DOHH2 (cell line): Measurements from ENCODE around the gene AVPR2.

Source experiments
- EZH2phosphoT487 ChIP-seq: fragments of 200-600 bp; sonication (generic); IDR thresholded peaks from 2 replicates; pipeline ENCODE4 v1.6.1; 2017; ENCODE audit warnings: borderline replicate concordance, mild to moderate bottlenecking, antibody characterized with exemption, low read length, moderate library complexity, mixed read lengths
- TF ChIP-seq, protein P1 (sequence below): fragments of 200-600 bp; sonication (generic); IDR thresholded peaks from one replicate; pipeline ENCODE4 v1.5.1; 2014; ENCODE audit warnings: antibody characterized with exemption, mild to moderate bottlenecking, low read depth, low read length; ENCODE audit not compliant: poor library complexity, severe bottlenecking

DNA sequence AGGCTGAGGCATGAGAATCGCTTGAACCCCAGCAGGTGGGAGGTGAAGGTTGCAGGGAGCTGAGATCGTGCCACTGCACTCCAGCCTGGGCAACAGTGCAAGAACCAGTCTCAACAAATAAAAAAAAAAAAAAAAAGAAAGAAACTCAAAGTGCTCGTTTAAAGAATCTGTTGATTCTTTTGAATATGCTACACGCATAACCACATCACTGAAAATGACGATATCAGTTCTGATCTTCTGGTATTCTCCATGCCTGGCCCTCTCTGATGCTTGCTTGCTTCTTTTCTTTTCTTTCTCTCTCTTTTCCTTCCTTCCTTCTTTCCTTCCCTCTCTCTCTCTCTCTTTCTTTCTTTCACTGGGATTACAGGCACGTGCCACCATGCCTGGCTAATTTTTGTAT lies 7.3 kb downstream of the AVPR2 start:
- TF ChIP-seq EZH2phosphoT487, result no peak
- TF ChIP-seq, protein P1, sequence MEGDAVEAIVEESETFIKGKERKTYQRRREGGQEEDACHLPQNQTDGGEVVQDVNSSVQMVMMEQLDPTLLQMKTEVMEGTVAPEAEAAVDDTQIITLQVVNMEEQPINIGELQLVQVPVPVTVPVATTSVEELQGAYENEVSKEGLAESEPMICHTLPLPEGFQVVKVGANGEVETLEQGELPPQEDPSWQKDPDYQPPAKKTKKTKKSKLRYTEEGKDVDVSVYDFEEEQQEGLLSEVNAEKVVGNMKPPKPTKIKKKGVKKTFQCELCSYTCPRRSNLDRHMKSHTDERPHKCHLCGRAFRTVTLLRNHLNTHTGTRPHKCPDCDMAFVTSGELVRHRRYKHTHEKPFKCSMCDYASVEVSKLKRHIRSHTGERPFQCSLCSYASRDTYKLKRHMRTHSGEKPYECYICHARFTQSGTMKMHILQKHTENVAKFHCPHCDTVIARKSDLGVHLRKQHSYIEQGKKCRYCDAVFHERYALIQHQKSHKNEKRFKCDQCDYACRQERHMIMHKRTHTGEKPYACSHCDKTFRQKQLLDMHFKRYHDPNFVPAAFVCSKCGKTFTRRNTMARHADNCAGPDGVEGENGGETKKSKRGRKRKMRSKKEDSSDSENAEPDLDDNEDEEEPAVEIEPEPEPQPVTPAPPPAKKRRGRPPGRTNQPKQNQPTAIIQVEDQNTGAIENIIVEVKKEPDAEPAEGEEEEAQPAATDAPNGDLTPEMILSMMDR, result no peak
